ENCODE data around the gene CISH.

CISH gene

DNA sequence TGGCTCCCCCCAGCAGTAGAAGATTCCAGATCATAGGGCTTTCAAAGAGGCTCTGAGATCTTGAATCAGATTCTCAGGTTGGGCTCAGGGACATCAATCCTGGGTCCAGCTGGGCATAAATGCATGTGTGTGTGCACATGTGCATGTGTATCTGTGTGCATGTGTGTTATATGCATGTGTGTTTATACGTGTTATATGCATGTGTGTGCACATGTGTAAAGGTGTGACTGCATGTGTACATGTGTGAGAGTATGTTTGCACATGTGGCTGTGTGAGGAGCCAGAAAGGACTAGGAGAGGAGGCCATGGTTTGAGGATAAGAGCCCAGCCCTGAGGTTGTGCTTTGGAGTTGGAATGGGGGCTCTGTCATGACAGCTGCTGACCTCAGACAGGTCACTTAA, 3.6 kb upstream of the CISH start:
- DNase-seq (ENCODE audit: low read depth in 2 of 2, low spot score in 1 of 2) = no peak

DNA sequence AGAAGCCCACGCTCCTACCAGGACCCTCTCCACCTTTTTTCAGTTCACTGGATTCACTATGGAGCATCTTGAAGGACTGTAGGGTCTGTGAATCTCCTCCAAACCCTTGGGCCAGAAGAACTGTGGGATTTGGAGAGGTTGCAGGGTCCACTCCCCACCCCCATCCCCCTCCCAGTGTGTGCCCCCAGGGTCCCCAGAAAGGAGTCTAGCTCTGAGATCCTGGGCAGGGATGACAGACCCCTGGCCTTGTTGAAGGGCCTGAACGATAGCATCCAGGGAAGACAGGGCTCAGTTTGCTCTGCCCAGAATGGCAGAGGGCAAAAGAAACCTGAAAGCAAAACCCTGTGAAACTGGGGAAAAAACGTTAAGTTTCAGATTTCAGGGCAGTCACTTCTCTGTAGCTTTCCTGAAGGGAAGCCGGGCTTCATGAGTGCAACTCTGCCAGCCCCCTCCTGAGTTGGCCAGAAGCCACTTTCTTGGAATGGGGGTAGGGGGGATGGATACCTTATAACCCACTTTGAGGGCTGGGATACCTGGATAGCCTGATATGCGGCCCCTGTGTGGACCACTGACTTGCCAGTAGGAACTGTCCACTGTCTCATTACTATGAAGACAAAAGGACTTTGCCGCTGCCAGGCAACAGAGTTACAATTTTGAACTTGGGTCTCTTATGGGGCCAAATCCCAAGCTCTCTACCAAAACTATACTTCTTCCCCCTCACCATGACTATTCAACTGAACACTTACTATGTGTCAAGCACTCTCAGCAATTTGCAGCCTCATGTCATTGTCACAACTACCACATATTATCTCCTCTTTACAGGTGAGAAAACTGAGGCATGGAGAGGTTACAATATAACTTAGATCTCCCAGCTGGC, 1.6 kb upstream of the CISH start:
- no peak for DNase-seq (ENCODE audit: low read depth in 2 of 2, low spot score in 1 of 2)

DNA sequence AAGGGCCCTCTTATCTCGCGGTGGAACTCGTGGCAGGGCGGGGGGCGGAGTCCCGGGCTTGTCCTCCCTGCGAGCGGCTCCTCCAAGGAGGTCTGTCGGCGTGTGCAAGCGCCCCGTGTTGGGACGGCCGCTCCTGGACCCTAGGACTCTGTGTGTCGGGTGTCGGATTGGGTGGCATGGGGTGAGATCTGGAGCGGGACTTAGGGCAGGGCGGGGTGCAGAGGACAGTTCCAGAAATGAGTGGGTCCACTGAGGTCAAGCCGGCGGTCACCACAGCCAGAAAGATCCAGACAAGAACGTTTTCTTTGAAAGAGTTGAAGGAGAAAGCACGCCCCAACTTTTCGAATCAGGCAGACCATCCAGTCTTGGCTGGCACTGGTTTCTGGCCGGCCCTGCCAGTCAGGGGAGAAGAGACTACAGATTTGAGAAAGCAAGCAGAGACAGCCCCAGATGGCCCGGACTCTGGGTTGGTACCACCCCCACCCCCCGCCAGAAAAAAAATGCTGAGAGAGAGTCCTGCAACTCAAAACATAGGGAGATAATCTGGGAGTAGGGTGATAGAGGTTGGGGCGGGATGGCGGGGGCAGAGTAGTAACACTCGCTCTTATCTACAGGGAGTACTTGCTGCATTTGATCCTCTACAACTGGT, 784 bp upstream of the CISH start:
- no peak for DNase-seq (ENCODE audit: low read depth in 2 of 2, low spot score in 1 of 2)

DNA sequence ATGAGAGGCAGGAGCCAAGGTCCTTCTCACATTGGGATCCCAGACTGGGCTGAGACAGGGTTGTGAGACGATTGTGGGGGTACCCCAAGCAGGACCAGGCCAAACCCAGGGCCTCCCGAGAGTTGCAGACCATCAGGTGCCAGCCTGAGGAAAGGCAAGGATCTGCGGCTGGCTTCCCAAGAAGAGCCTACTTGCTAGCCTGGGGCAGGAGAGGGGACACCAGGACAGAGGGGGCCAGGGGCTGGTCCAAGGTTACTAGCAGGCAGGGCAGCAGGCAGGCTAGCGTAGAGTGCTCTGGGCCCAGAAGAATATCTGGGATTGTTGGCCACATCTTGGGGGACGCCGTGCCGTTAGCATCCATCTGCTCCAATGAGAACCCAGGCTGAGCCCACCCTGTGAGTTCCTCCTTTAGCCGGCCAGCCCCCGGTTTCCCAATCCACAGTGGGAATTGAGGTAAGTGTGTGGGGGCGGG, 546 bp downstream of the CISH start:
- no peak for DNase-seq (ENCODE audit: low read depth in 2 of 2, low spot score in 1 of 2)

DNA sequence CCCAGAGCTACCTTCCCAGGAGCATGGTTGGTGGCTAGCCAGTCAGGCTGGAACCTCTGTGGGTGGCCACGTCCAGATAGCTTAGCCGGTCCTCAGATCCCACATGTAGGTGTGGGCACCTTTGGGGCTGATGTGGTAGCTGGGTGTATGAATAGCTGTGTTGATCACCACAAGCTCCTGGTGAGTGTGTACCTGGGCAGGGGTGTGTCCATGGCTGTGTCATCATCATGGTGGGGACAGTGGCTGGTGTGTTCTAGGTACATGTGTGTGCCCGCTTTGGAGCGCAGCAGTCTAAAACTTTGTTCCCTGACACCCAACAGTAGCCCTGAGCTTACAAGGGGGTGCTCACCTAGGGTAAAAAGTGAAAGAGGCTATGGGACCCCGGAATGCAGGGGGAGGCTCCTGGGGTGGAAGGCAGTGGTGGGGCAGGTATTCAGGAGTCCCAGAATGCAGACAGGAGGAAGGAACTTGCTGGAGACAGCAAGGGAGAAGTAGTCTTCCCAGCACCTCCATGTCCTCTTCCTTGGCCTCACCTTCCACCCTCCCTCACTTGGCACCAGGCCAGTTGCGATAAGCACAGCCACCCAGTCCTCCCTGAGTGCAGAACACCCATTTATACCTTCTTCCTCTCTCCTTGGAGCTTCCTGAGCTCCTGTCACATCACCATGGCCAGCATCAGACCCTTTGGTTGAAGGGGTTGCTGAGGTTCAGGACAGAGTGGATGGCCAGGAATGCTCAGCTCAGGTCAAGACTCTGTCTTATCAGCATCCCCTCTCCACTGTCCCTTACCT, 1.2 kb downstream of the CISH start:
- no peak for DNase-seq (ENCODE audit: low read depth in 2 of 2, low spot score in 1 of 2)

DNA sequence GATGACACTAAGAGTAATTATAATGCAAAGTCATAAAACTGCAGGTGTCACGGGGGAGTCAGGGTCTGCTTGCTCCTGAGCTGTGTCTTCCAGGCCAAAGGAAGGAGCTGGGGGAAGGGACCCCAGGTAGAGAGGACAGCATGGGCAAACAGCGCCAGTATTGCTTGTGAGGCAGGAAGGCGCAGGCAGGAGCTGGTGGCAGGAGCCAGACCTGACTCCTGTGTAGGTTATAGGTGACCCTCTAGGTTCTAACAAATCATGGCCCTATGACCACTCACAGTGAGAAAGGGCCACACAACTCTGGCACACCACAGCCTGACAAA, 1.9 kb downstream of the CISH start:
- DNase-seq (ENCODE audit: low read depth in 2 of 2, low spot score in 1 of 2) = no peak

DNA sequence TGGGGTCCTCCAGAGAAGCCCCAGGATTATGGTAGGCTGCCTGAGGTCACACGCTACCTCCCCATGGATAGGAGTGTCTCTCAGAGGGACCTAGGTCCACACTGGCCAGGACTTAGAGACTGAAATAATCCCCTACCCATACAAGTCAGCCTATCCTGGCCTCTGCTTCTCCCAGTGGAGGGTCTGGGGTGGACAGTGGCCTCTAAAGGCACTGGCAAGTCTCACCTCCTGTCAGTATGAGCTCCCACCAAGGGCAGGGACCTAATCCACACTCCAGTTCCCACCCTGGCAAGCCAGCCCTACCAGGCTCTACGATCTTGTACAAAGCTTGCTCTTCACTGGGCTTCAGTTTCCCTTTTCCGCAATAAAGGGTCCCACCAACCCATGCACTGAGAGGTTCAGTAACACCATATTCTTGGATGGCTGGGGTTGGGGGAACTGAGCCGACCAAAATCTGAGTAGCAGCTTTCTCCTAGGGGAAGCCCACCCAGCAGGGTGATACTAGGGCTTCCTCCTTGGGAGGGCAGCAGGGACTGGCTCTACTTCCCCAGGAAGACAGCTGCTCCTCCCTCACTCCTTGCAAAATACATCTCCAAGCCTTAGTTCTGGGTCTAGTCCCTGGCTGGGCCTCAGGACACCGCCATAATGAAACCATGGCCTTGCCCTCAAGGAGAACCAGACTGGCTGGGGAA, 2.4 kb downstream of the CISH start:
- DNase-seq (ENCODE audit: low read depth in 2 of 2, low spot score in 1 of 2) = no peak

DNA sequence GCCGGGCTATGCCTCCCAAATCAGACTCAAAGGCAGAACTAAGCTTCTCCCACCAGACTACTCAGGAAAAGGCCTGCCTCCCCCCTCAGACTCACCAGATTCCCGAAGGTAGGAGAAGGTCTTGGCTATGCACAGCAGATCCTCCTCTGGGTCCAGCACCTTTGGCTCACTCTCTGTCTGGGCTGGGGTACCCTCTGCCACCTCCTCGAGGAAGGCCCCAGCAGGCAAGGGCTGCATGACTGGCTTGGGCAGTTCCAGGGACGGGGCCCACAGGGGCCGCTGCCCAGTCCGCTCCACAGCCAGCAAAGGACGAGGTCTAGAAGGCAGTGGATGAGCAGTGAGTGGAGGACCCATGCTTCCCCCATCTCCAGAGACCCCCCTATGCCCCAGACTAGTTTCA, 3.3 kb downstream of the CISH start:
- DNase-seq (ENCODE audit: low read depth in 2 of 2, low spot score in 1 of 2) = no peak

DNA sequence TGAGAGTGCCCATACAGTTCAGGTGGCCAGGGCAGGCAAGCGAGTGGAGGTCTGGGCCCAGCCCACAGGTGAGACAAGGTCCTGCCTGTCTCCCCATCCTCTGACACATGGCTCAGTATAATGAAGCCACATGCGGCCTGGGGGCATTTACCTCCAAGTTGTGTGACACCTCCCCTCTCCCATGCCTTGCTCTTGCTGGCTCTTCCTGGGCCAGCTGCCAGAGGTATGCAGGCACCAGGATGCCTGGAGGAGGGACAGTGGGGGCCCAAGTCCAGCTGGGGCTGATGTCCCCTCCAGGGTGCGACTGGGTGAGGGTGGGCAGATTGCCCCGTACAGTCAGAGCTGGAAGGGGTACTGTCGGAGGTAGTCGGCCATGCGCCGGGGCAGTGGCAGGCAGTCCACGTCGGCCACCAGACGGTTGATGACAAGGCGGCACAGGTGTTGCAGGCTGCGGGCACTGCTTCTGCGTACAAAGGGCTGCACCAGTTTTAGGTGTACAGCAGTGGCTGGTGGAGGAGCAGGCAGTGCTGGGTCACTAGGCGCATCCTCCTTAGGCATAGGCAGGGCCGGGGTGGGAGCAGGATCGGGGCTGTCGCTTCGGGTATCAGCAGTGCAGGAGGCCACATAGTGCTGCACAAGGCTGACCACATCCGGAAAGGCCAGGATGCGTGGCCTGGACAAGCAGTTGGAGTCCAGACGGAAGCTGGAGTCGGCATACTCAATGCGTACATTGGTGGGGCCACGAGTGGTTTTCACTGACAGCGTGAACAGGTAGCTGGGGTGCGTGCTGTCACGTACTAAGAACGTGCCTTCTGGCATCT, 4.1 kb downstream of the CISH start:
- no peak for DNase-seq (ENCODE audit: low read depth in 2 of 2, low spot score in 1 of 2)

DNA sequence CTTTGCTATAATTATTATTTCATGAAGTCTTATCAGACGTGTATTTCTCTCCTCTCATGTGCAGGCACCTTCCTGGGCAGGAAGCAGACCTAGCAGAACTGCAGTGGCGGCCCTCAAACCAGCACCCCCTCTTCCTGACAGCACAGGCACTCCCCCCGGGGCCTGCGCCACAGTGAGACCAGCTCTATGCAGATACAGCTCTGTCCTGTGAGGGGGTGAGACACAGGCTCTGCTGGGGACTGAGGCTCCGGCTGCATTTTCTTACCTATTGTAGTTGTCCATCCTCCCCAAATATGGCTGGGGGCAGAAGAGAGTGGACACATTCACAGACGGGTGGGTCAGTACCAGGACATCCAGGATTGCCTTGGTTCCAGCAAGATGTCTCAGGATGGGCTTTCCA, 5.0 kb downstream of the CISH start:
- DNase-seq (ENCODE audit: low read depth in 2 of 2, low spot score in 1 of 2) = no peak

DNA sequence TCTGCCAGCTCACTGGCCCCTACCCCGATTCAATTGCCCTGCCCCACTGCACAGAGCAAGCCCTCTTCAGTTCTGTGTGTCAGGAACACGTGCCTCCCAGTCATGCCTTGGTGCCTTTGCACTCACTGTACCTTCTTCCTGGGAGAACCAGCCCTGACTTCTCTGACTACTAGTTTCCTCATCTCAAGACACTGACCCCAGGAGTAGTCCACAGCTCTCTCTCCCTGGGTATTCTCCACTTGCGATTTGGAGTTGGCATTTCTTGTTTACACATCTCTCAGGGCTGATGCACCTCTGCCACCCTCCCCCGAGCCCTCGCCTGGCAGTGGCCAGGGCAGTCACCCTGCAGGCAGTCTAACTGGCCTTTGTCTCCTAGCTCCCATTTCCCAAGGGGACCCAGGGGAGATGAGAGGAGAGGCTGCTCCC, 5.7 kb downstream of the CISH start:
- DNase-seq (ENCODE audit: low read depth in 2 of 2, low spot score in 1 of 2) = no peak

DNA sequence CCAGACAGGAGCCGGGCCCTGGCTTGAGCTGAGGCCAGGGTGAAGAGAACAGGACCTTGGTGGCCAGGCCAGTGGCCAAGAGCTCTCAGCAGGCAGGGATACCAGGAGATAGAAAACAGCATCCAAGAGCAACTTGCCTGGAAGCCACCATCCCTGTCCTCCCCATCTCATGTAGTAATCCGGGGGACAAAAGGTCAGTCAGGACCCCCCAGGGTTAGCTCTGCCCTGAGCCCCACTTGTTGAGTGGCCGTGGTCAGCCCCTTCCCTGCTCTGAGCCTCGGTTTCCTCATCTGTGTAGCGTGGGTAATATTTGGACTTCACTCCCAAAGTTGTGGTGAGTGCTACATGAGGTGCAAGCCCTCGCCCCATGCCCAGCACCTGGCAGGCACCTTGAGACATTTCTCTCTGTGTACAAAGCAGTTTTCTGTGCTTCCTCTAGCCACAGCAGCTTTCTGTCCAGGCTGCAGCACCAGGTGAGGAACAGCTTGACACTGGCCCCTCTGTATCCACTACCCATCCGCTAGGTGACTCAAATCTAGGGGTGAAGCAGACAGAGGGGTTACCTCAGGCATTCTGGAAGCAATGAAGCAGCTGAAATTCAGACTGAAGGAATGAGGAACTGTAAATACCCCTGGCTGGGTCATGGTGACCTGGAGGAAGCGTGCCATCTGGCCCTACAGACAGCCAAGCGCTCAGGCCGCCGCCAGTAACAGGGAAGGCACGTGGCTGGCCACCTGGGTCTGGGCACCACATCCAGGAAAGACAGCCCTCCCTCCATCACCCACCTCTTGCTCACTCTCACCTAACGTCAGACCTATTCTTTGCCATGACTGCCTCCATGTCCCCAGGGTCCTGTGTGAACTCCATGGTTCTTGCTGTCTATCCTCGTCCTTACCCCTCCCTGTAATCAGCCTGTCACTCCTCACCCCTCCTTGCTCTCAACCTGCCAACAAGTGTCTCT, 6.7 kb downstream of the CISH start:
- DNase-seq (ENCODE audit: low read depth in 2 of 2, low spot score in 1 of 2) = no peak

DNA sequence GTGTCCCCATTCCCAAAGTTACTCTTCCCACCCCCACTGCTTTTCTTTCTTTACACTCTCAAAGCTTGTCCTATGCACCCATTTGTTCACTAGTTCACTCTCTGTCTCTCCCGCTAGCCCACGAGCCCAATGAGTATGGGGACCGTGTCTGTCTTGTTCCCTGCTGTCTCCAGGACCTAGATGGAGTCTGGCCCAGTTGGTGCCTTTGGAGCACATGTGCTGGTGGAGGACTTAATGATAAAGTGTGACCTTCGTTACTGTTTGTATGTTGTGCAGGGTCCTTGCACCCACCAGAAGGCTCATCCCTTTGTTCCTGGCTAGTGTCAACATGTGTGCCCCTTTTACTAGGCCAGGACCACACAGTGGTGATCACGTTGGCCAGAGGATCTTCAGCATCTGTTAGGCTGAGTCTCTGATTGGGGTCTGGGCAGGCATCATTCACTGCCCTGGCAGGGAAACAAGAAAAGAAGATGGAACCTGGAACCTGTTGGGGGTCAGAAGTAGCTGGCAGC, 7.4 kb downstream of the CISH start:
- DNase-seq (ENCODE audit: low read depth in 2 of 2, low spot score in 1 of 2) = no peak

DNA sequence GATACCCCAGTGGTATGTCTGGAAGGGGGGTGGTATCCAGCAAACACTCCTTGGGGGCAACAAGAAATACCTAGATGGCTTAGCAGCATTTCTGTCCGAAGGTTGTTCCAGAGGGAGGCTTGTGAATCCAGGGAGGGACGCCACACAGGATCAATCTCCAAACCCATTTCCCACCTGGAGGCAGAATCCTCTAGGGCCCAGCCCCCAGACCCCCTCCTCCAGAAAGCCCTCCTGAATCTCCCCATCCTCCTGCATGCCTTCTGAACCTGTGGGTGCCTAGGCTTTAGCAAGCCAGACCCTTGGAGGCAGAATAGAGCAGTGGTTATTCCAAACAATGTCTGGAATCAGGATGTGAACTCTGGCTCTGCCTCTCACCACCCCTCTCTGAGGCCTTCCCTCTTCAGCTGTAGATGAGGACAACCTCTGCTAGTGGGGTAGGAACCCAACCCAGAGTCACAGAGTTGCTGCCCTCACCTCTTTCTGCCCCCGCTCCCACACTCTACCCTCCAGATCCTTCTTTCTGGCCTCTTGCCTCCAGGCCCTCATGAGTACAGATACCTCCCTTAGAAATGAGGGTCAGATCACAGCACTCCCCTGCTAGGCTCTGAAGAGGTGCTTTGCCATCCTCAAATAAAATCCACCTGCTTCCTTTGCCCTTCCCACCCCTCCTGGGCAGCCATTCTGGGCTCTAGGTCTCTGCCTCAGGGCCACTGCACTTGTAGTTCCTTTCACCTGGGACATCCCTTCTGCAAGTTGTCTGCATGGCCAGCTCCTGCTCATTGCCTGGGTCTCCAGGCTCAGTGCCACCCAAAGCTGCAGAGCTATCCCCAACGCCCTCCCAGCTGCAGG, 8.1 kb downstream of the CISH start:
- DNase-seq (ENCODE audit: low read depth in 2 of 2, low spot score in 1 of 2) = no peak

DNA sequence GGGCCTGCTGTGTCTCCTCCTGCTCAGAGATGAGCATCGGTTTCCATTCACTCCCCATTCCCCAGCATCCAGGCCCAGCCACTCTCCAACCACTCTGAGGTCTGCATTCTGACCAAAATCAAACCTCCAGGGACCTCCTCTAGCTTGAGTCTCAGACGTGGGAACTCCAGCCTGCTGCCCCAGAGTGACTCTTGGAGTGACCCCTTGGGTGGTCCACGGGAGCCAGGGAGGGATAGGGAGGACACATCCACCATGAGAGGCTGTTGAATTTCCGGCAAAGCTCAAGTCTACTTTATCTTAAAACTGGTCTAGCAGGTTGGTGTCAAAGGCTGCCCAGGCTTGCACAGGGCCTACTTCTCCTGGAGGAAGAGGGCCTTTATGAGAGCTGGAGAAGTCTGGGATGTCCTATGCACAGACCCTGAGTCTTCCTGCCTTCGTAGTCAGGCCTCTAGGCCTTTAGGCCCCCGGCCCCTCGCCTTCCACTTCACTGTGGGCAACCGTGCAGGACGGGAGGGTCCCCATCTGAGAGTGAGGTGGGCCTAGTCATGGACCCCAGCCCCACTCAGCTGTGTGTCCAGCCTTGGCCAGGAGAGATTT, 8.9 kb downstream of the CISH start:
- no peak for DNase-seq (ENCODE audit: low read depth in 2 of 2, low spot score in 1 of 2)

DNA sequence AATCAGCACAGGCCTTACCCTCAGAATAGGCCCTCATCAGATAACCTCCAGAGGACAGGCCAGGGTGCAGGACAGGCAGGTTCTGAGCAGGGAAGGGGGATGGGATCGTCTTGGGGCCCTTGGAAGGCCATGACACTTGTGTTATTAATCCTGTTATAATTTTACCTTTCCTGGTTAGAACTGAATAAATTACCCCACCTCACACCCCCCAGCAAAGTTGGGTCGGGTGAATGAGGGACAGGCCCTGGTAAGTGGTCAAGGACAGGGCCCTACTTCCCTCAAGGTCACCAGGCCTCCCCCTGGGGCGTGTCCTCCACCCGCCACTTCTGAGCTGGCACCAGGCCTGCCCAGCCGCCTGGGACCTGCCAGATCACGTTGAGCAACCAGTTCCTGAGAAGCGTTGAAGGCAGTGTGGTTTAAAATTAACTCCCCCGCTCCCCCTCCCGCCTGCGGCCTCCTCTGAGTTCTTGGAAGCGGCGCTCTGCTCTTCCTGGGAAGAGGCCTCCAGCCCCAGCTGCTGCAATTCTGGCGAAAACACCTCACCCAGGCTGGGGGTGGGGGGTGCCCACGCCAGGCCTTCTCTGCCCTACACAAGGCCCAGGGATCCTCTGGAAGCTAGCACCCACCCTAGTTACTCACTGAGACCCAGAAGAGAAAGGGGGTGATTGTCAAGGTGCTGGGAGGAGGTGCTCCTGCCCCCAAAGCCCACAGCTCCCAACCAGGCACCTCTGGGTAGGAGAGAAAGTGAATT, 10.6 kb downstream of the CISH start:
- DNase-seq (ENCODE audit: low read depth in 2 of 2, low spot score in 1 of 2) = peak; percentile 65 to 83

DNA sequence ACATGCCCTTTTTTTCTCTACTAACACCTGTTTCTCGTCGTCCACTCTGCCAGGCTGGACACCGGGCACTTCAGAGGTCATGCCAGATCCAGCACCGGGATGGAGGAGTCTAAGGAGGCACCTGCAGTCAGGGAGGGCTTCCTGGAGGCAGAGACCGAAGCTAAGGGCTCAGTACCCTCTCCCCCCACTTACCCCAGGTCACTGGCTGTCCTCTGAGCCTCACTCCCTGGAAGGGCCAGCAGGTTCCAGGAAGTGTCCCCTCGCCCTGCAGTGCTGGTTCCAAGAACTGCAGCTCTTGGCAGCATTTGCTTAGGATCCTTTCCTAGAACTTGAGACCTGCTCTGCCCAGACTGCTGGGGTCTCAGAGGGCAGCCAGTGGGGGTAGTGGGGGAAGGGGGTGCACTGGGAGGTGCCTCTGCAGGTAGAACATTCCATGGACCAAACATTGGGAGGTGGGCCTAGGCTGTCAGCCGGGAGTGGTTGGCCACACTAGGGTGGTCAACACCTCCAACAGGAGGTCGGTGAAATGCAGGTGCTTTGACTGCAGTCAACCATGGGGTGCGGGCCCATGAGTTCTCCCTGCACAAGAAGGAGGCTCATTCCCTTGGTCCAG, 11.3 kb downstream of the CISH start:
- DNase-seq (ENCODE audit: low read depth in 2 of 2, low spot score in 1 of 2) = no peak
